GM21526 (cell line): ENCODE results near the gene MRPL38.
"Not testable (repeated sequence)": the region's sequence is repeated elsewhere in the genome, so short reads cannot be mapped to it uniquely, and the experiment has no call there.

ENCODE experiments used
- ATAC-seq: cut with Tn5 transposase; IDR thresholded peaks from one replicate; pipeline ENCODE4 v1.9.1; 2021; ENCODE audit warnings: moderate library complexity; ENCODE audit not compliant: unreplicated experiment, low FRiP score

The MRPL38 gene

DNA sequence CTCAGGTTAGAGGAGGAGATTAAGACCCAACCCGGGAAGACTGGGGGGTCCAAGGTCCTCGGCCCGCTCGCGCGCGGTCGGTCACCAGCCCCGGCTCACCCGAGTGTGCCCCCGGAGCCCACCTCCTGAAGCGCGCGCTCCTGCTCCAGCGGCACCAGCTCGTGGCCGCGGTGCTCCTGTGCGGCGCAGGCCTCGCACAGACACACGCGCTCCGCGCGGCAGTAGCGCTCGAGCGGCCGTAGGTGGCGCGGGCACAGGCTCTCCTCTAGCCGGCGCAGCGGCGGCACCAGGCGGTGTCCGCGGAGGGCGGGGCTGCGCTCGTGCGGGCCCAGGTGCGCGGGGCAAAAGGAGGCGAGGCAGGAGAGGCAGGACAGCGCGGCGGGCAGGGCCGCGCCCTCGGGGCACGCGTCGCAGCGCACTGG lies 26.9 kb downstream of the MRPL38 start:
- ATAC-seq: no peak

DNA sequence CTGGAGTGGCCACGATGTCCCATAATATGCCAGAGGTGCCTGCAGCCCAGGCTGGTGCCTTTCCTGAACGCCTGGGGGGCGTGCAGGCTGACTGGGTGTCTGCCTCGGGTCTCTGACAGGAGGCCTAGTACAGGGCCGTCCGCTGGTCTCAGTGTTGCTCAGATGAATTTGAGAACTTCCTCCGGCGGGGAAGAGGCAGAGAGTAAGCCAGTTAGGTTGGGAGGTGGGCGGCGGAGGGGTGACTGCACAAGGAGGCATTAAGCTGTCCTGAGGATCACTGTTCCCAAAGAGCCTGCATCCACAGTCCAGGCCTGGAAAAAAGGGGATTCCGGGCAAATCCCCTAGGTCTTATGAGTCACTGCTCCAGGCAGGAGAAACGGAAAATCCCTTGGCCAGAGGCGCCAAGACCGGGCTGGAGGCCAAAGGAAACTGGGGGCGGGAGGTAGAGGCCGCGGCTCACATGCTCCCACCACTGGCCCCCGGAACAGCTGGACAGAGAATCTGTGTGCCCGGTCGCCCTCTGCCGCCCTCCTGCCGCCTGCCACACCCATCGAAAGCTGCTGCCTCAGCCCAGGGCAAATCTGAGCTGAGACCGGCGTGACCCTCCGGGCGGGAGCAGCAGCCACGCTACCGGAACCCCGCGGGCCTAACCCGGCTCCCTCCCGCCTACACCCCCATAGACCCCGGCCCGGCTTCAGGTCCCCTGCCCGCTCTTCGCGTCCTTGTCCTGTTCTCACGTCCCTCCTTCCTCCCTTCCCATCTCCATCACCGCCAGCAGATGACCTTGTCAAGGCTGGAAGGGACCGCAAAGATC lies 27.5 kb downstream of the MRPL38 start:
- no peak for ATAC-seq

DNA sequence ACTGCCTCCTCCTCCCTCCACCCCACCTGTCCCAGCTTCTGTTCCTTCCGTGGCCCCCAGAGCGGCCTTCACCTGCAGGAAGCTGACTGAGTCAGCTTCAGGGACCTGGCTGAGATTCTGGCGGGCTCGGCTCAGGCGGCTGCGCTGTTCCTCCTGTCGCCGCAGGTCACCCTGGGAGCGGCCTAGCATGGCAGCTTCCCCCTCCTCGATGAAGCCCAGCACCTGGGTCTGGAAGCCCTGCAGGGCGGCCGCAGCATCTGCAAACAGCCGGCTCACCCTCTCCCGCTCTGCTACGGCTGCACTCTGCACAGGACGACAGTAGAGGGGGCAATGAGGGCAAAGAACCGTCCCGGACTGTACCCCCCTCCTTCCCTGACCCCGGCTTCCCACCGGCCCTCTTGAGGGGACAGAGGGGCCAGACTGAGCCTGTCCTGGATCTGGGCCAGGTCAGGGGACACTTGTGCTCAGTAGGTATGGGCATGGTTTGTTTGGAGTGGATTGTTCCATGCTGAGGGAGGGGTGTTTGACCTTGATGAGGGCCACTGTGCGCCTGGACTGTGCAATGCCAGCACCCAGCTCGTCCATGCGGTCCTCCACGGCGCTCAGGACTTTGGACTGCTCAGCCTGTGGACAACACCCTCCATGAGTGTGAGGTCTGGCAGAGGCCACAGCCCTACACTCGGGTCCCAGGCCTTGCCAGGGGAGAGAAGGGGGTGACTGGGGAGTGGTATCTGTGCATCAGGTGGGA lies 28.3 kb downstream of the MRPL38 start:
- no peak for ATAC-seq

DNA sequence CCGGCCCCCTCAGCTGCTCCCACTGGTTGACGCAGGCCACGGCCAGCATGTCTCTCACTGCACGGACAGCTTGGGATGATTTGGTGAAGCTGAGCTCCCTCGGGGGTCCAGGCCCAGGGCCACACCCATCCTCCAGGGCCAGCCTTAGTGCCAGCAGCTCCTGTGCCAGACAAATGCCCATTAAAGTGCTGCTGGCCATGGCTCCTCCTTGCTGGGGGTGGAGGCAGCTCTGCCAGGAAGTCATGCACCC lies 28.8 kb downstream of the MRPL38 start:
- ATAC-seq: no peak

DNA sequence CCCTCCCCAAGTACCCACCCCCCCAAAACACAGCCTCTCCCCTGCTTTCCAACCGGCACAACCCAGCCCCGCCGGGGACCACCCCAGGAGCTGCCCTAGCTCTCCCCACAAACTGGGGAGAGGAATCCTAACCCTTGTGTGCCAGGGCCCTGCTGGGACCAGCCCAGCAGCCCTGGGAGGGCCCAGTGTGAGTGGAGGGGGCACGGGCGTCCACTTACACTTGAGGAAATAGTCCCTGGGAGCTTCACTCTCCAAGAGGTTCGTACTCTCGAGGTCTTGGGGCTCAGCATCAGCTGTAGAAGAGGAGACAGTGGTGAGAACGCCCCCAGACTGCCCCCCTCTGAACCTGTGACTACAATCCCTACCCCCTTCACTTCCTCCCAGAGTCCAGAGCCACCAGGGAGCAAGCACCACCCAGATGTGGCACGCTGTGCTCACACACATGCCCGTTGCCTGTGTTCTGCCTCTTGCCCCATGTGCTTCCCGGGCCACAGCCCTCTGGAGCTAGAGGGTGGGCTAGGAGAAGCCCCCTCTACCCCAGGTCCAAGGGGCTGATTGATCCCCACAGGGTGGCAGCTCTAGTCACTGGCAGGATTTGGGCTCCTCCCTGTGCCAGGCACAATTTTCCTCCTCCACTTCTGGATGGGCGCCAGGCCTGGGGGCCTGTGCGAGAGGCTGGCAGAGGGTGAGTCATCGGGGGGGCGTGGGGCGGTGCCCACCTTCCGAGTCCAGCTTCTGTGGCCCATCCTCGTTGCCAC lies 29.3 kb downstream of the MRPL38 start:
- ATAC-seq: no peak

DNA sequence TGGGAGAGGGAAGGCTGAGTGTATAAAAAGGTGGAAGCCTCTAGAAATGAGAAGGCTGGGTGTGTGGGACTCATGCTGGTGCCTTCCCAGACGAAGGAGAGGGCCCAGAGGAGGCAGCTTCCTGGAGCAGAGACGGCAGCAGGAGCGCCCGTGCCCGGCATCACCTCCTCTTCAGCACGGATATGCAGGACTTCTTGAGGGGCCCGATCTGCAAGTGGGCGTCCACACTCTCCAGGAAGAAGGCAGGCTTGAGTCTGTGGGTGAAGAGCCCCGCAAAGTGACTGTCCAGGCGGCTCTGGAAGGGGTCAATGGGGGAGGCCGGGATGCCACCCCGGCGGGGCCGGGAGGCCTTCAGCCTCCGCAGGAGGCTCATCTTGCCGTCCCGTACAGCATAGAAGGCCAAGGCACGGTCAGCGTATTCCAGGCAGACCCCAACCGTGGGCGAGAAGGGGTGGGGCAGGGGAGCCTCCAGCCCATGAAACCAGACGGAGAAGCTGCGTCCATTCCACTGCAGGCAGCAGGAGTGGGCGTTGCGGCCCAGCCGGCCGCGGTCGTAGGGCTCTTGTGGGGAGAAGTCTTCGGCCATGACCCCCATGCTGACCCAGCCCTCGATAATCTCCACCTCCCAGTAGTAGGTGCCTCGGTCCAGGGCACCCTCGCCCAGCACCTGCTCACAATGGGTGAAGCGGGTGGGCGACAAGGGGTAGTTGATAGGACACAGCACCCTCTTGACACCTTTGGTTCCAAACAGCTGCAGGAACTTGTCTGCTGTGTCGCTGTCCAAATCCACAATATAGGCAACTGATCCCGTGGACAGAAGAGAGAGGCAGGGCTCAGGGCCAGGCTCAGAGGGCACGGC lies 30.1 kb downstream of the MRPL38 start:
- ATAC-seq: no peak

DNA sequence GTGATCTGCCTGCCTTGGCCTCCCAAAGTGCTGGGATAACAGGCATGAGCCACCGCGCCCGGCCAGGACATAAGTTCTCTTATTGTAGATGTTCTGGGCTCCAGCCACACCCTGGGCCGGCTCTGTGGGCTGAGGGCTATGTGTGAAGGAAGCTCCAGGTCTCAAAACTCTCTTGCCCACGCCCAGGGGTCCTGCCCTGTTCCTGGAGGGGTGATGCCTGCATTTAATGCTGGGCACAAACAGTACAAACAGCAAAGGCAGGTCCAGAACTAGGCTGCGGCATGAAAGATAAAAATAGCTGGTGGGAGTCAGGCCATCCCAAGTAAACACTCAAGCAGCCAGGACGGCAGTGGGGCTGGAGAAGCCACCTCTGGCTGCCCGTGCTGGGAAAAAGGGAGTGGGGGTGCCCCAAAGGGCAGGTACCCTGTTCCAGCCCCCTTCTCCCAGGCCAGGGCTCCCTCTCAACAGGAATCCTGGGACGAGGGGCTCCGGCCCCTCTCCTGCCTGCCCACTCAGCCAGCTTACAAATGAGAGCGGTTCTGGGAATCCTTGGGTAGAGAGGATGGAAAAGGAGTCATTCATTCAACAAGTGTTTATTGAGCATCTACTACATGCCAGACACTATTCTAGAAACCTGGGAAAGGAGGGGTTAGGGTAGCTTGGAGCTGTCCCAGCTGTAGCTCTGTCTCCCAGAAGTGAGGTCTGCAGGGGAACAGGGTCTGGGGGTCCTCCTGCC lies 30.9 kb downstream of the MRPL38 start:
- ATAC-seq: no peak

DNA sequence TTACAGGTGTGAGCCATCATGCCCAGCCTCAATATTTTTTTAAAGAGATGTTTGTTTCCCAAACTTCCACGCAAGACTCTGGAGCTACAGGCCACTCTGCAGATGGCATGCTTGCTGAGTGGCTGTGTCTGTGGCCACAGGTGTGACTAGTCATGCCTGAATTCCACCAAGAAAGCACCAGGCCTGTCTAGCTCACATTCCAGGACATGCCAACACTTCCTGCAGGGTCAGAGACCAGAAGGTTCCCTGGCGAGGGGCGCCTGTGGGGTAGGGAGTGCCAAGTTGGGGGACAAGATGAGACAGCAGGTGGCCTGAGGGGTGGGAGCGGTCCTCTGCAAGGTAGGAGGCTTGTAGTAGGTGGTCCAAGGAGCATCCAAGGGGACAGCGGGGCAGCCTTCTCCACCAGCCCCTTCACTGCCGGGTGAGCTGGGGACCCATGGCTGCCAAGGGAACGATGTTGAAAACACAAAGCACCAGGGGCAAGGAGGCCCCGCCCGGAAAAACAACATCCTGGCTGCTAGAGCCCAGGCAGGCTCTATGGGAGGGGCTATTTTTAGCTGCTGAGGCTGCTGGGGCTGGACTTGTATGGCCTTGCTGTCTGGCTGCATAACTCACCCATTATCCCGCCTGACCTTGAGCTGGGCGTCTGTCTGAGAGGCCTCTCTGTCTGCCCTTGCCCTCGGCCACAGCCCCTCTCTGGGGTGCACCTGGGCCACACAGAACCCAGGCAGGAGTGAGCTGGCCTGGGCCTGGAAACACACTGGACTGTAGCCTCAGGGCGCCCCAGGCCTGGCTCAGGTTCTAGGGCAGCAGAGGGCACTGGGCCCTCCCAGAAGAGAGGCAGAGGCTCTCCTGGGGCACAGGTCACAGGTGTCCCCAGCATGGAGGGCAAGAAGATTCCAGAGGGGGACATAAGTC lies 32.0 kb downstream of the MRPL38 start:
- ATAC-seq: no peak

DNA sequence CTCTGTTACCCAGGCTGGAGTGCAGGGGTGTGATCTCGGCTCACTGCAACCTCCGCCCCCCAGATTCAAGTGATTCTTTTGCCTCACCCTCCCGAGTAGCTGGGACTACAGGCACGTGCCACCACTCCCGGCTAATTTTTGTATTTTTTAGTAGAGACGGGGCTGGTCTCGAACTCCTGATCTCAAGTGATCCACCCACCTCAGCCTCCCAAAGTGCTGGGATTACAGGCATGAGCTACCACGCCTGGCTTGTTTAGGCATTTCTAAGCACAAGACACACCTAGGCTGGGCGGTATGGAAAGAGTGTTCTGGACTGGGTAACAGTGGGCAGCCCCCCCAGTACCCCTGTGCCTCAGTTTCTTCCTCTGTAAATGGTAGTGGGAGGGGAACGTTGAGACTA lies 34.5 kb downstream of the MRPL38 start:
- ATAC-seq: not testable (repeated sequence)

DNA sequence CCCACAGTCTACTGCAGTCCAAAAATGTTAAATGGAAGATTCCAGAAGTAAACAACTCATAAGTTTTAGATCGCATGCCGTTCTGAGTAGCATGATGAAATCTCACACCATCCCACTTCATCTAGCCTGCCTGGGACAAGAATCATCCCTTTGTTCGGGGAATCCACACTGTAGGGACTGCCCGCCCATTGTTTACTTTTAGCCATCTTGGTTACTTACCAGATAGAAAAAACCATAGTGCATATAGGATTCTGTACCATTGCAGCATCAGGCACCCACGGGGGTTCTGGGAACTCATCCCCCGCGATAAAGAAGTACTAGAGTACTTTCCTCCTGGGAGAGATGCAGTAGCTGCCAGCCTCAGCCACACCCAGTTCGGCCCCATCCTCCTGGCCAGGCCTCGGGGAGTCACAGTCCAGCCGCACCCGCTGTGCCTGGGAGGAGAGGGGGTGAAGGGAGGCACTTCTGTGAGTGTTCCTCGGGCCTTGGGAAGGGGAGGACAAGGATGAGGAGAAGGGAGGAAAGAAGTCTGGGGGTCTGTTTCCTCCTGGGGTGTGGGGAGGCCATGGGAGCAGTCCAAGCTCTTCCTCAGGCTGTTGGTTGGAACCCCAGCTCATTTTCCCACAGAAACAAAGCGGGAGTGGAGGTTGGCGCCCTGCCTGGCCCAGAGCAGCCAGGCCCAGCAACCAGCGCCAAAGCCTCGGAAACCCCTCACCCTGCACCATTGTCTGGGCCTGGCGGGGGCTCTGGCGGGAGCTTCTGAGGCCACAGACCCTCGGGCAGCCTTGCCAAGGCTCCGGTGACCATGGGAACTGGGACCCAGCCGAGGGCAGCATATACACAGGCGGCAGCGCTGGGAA lies 35.2 kb downstream of the MRPL38 start:
- no peak for ATAC-seq

DNA sequence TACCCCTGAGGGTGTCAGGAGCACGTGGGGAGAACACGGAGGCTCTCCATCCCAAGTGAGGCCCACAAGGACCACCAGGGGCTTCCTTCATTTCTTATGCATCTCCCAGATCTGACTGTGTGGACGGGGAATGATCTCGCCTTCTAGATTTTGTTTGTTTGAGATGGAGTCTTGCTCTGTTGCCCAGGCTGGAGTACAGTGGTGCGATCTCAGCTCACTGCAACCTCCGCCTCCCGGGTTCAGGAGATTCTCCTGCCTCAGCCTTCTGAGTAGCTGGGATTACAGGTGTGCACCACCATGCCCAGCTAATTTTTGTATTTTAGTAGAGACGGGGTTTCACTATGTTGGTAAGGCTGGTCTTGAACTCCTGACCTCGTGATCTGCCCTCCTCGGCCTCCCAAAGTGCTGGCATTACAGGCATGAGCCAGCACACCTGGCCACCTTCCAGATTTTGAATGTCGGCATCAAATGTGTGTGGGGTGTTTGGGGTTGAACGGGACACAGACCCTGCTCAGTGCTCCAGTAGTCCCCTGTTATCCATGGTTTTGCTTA lies 35.9 kb downstream of the MRPL38 start:
- not testable (repeated sequence) for ATAC-seq

DNA sequence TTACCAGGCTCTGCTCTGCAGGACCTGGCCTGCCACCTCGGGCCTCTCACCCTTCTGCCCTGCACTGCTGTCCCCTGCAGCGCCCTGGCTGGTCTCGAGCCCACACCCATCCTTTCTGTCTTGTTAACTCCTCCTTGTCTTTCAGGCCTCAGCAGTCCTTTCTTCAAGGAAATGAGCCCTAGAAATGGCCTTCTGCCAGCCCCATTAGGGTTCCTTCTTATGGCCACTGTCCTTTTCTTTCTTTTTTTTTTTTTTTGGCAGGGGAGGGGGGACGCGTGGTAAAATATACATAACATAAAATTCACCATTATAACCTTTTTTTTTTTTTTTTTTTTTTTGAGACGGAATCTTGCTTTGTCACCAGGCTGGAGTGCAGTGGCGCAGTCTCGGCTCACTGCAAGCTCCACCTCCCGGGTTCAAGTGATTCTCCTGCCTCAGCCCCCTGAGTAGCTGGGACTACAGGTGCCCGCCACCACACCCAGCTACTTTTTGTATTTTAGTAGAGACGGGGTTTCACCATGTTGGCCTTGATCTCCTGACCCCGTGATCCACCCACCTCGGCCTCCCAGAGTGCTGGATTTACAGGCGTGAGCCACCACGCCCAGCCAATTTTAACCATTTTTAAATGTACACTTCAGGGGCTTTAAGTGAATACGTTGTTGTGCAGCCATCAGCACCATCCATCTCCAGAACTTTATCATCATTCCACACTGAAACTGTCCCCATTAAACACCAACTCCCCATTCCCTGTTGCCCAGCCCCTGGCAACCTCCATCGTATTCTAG lies 39.1 kb downstream of the MRPL38 start:
- ATAC-seq: not testable (repeated sequence)

DNA sequence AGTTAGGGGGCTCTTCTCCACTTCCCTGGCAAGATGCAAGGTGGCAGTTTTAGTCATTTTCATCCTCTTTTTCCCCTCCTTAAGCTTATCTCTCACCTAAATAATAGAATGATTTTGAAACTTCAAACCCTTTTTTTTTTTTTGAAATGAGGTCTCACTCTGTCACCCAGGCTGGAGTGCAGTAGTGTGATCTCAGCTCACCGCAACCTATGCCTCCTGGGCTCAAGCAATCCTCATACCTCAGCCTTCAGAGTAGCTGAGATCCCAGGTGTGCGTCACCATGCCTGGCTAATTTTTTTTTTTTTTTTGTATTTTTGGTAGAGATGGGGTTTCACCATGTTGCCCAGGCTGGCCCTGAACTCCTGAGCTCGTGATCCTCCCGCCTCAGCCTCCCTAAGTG lies 39.8 kb downstream of the MRPL38 start:
- ATAC-seq: not testable (repeated sequence)

DNA sequence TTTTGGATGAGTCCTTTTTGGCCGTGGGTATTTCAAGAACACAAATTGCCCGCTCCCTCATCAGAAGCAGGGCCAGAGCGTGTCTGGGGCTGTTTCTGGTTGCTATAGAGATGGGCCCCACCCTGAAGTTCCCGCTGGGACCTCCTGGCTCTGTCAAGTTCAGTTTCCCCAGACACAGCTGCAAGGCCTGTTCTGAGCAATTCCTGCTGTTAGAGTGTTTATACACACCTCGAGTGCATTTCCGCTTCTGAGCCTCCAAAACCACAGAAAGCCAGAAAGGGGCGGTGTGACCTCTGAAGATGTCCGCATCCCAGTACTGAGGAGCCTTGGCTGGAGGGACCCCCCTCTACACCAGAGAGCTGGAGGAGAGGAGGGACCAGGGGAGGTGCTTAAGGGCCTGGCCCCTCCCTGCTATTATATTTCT lies 40.2 kb downstream of the MRPL38 start:
- peak; percentile 68 for ATAC-seq

DNA sequence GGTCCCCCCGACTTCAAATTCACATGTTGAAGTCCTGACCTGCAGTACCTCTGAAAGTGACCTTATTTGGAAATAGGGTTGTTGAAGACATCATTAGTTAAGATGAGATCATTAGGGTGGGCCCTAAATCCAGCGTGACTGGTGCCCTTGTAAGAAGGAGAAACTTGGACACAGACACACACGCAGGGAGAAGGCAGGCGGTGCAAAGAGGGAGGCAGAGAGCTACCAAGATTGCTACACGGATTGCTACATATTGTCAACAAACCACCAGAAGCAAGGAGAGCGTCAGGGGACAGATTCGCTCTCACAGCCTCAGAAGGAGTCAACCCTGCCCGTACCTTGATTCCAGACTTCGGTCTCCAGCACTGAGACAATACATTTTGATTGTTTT lies 42.8 kb downstream of the MRPL38 start:
- no peak for ATAC-seq

DNA sequence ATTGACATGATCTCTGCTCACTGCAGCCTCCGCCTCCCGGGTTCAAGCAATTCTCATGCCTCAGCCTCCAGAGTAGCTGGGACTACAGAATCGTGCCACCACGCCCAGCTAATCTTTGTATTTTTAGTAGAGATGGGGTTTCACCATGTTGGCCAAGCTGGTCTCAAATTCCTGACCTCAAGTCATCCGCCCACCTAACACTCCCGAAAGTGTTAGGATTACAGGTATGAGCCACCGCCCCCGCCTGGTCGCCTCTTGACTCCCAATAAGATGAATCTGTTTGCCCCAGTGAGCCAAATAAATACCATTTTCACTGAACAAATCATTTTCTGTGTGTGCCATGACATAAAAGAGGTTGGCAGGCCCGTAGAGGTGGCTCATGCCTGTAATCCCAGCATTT lies 45.3 kb downstream of the MRPL38 start:
- not testable (repeated sequence) for ATAC-seq
